ENCODE data around the gene FARP1. TPM values are rescaled to one million over a fixed set of nuclear protein-coding genes. Genes with fewer than 3 reads are reported as not detected.

Gene FARP1
- polyA plus RNA-seq, 1 of the 3 experiments (the other 2 are of a cell fraction), result 12.0 TPM

GRCh38 chr13:98169331-98169730 lies 26.4 kb downstream of the FARP1 start (continued):
- no peak for TF ChIP-seq CTCF (IDR thresholded peaks at IDR 0.05)

- ChIA-PET POLR2A (no interaction called here), CTCF (interaction anchor here (1.8 to 2.0 kb wide), 2 partner anchors 138 to 317 kb away, joined by 5 to 6 read pairs; no protein-coding TSS in a partner anchor)
- H3K36me3 ChIP-seq (replicated peaks in 1 of 2; ENCODE audit: control insufficient read depth in 1 of 2, insufficient read depth in 2 of 2, low read length in 1 of 2), result no peaks in the 10 kb centered on the region
- TF ChIP-seq FOXJ3 (CRISPR knock-in tag; IDR thresholded peaks at IDR 0.05) (peak; percentile 92), RXRA (IDR thresholded peaks at IDR 0.05; ENCODE audit: borderline replicate concordance, low read depth) (no peak), YY1 (IDR thresholded peaks at IDR 0.05; ENCODE audit: low read depth) (no peak), MXI1 (IDR thresholded peaks at IDR 0.05; ENCODE audit: low read depth, low read length) (peak; percentile 84; the same call in 1 of the 2 replicates), NFIC (IDR thresholded peaks at IDR 0.05; ENCODE audit: borderline replicate concordance) (peak; percentile 8; the same call in 1 of the 2 replicates), GABPA (IDR thresholded peaks at IDR 0.05; ENCODE audit: low read depth) (no peak), USF1 (IDR thresholded peaks at IDR 0.05; ENCODE audit: borderline replicate concordance, low read depth) (no peak), RAD21 (IDR thresholded peaks at IDR 0.05; ENCODE audit: low read length) (peak; percentile 40; the same call in 1 of the 2 replicates), IRF3 (IDR thresholded peaks at IDR 0.05; ENCODE audit: low read depth, low read length) (no peak), RCOR1 (IDR thresholded peaks at IDR 0.05; ENCODE audit: low read length) (peak; percentile 99), GATA2 (CRISPR knock-in tag; IDR thresholded peaks at IDR 0.05) (peak; percentile 100), CHD2 (IDR thresholded peaks at IDR 0.05; ENCODE audit: low read length, partially characterized antibody) (peak; percentile 91), RFX5 (IDR thresholded peaks at IDR 0.05; ENCODE audit: low read length) (peak; percentile 29; the same call in 1 of the 2 replicates), EP300 (IDR thresholded peaks at IDR 0.05; ENCODE audit: borderline replicate concordance in 1 of 2, low read depth in 1 of 2, low read length in 1 of 2) (peak in 1 of 2 experiments; percentile 90; a peak in 2 of 4 replicates)
- TF ChIP-seq, protein P1, sequence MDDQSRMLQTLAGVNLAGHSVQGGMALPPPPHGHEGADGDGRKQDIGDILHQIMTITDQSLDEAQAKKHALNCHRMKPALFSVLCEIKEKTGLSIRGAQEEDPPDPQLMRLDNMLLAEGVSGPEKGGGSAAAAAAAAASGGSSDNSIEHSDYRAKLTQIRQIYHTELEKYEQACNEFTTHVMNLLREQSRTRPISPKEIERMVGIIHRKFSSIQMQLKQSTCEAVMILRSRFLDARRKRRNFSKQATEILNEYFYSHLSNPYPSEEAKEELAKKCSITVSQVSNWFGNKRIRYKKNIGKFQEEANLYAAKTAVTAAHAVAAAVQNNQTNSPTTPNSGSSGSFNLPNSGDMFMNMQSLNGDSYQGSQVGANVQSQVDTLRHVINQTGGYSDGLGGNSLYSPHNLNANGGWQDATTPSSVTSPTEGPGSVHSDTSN (IDR thresholded peaks at IDR 0.05), result 0 out of 2 replicates have a peak, but pooled peaks have one; percentile 15
- H3K4me3 ChIP-seq (ENCODE audit: low read depth in 2 of 2, low read length in 1 of 2), result peak overlapping the region; percentile 17 to 43
- peaks cover 7% of the 10 kb centered on the region for H3F3A ChIP-seq (replicated peaks; ENCODE audit: insufficient read depth)
- no peaks in the 10 kb centered on the region; the same call in 1 of the 2 replicates for H4K20me1 ChIP-seq (ENCODE audit: insufficient read depth)
- H3K9ac ChIP-seq, result peak overlapping the region; percentile 34; the same call in 1 of the 2 replicates
- peak overlapping the region; percentile 78 for H3K4me2 ChIP-seq
- H3K79me2 ChIP-seq (ENCODE audit: insufficient read depth), result peaks cover 74% of the 10 kb centered on the region; the same call in 1 of the 2 replicates
- no peaks in the 10 kb centered on the region for H3K9me3 ChIP-seq
- peak overlapping the region; percentile 58 to 80 for H3K27ac ChIP-seq (ENCODE audit: low read depth in 2 of 2, low read length in 1 of 2)
- H3K4me1 ChIP-seq (ENCODE audit: control insufficient read depth in 1 of 2, insufficient read depth in 2 of 2, low read depth in 1 of 2, low read length in 1 of 2), result peaks cover 33 to 38% of the 10 kb centered on the region in 2 experiments
- DNase-seq, result peak; percentile 79
- no peaks in the 10 kb centered on the region for H3K27me3 ChIP-seq (ENCODE audit: insufficient read depth)
- 34% methylated on average over 9 of the region's 14 CpGs for WGBS (ENCODE audit: low lambda C conversion rate)
- peak overlapping the region; percentile 41; the same call in 1 of the 2 replicates for H2AFZ ChIP-seq (ENCODE audit: low read depth)
- no peaks in the 10 kb centered on the region for H3K9me2 ChIP-seq
These were observed 29.2 kb downstream of the FARP1 start for GRCh38 chr13:98171900-98172589.
